Fibroblast of skin of left quadriceps (primary cell): Measurements from ENCODE around the gene TPRN.

Experiments
- DNase-seq, 2 experiments: peaks; one replicate each; pipeline ENCODE4 v3.0.0-alpha.2; 2013; ENCODE audit warnings: low read depth in 2 of 2

Gene TPRN

GRCh38 chr9:137212520-137212919, 12.0 kb upstream of the TPRN start:
- DNase-seq, result no peak

GRCh38 chr9:137211532-137211931, 11.0 kb upstream of the TPRN start:
- no peak for DNase-seq

GRCh38 chr9:137206602-137207001, 6.1 kb upstream of the TPRN start:
- DNase-seq, result no peak

GRCh38 chr9:137205126-137206069, 4.9 kb upstream of the TPRN start, which contains the start of the genes NDOR1 and TMEM203:
TSS of gene NDOR1 (plus strand) at chr9:137205700. CDS start at chr9:137205778, 78 bp downstream.
TSS of gene TMEM203 (minus strand) at chr9:137205648. CDS start at chr9:137205414, 234 bp downstream.
- peak; percentile 57 to 58 for DNase-seq

- DNase-seq, result no peak
Measured at GRCh38 chr9:137204731-137205125, 4.2 kb upstream of the TPRN start.

- no peak for DNase-seq
Measured at GRCh38 chr9:137202966-137203365, 2.4 kb upstream of the TPRN start.

GRCh38 chr9:137201205-137201868, 796 bp upstream of the TPRN start:
- DNase-seq, result no peak

- no peak for DNase-seq
Measured at GRCh38 chr9:137199411-137200121, 975 bp downstream of the TPRN start.

GRCh38 chr9:137198902-137199283, 1.6 kb downstream of the TPRN start:
- DNase-seq, result no peak

GRCh38 chr9:137198051-137198901, 2.3 kb downstream of the TPRN start:
- DNase-seq, result no peak

GRCh38 chr9:137195525-137196220, 4.9 kb downstream of the TPRN start:
- DNase-seq, result no peak

GRCh38 chr9:137194909-137195308, 5.6 kb downstream of the TPRN start:
- no peak for DNase-seq

- no peak for DNase-seq
Measured at GRCh38 chr9:137194388-137194787, 6.2 kb downstream of the TPRN start.

- DNase-seq, result no peak
Measured at GRCh38 chr9:137193771-137194170, 6.8 kb downstream of the TPRN start.

GRCh38 chr9:137192859-137193258, 7.7 kb downstream of the TPRN start:
- no peak for DNase-seq

GRCh38 chr9:137192448-137192780, 8.1 kb downstream of the TPRN start:
- no peak for DNase-seq

GRCh38 chr9:137191691-137192447, 8.7 kb downstream of the TPRN start:
- no peak for DNase-seq

- DNase-seq, result no peak
Measured at GRCh38 chr9:137191245-137191644, 9.3 kb downstream of the TPRN start.

- no peak for DNase-seq
Measured at GRCh38 chr9:137190315-137190856, 10.2 kb downstream of the TPRN start.
